Aorta (tissue), 5 donors: ENCODE measurements around the gene CNTN5. TPM values are rescaled to one million over a fixed set of nuclear protein-coding genes. Genes with fewer than 3 reads are reported as not detected.

ENCODE experiments used
- ATAC-seq: fragments of 200-7000 bp; cut with Tn5 transposase; one replicate; pipeline ENCODE4 v1.9.1; 2022; ENCODE audit warnings: moderate library complexity; ENCODE audit not compliant: low FRiP score
- DNase-seq, 2 donors: peaks; one replicate each; pipeline ENCODE4 v3.0.0-alpha.2; 2020
- H3K27ac ChIP-seq, 2 donors: one replicate each; pipeline ENCODE4 v1.5.1; 2013; ENCODE audit warnings: low read length in 2 of 2, mild to moderate bottlenecking in 2 of 2, moderate library complexity in 2 of 2, control low read depth in 1 of 2, inconsistent platforms in 1 of 2, low read depth in 1 of 2
- H3K27me3 ChIP-seq, 2 donors: one replicate each; pipeline ENCODE4 v1.6.1; 2013; ENCODE audit warnings: control low read depth in 1 of 2, low read length in 1 of 2, mild to moderate bottlenecking in 1 of 2, moderate library complexity in 1 of 2; ENCODE audit not compliant: insufficient read depth in 2 of 2, control insufficient read depth in 1 of 2
- H3K36me3 ChIP-seq, 2 donors: one replicate each; pipeline ENCODE4 v1.6.1; 2013; ENCODE audit warnings: control low read depth in 1 of 2, low read length in 1 of 2, mild to moderate bottlenecking in 1 of 2; ENCODE audit not compliant: insufficient read depth in 2 of 2, control insufficient read depth in 1 of 2
- H3K4me1 ChIP-seq, 2 donors: one replicate each; pipeline ENCODE4 v1.6.1; 2013; ENCODE audit warnings: low read length in 2 of 2, control low read depth in 1 of 2, mild to moderate bottlenecking in 1 of 2, moderate library complexity in 1 of 2; ENCODE audit not compliant: insufficient read depth in 2 of 2, control insufficient read depth in 1 of 2
- H3K4me3 ChIP-seq, 2 donors: one replicate each; pipeline ENCODE4 v1.5.1; 2013; ENCODE audit warnings: low read length in 2 of 2, control low read depth in 1 of 2, mild to moderate bottlenecking in 1 of 2
- H3K9me3 ChIP-seq: one replicate; pipeline ENCODE4 v1.6.1; 2013; ENCODE audit warnings: mild to moderate bottlenecking, low read length; ENCODE audit not compliant: control insufficient read depth
- WGBS, 2 donors: extraction: QIAGEN DNeasy Blood & Tissue Kit; methylation state at CpG; one replicate each; pipeline ENCODE4 v1.1.7; 2013; 5-methylcytosine and 5-hydroxymethylcytosine counted together
- intact Hi-C, 2 donors: fragments of 100-400 bp; cut with DNase I; formaldehyde crosslinking; loops; one replicate each; pipeline versions ENCODE4 v1.14.2 to v1.15.0; 2022
- polyA plus RNA-seq, 2 donors: library from polyadenylated mRNA; stranded (reverse); fragments of 200-250 nt; gene quantifications; one replicate each; pipeline ENCODE4 v1.2.3, GENCODE V29; 2013
- total RNA-seq, 2 donors: library from RNA; stranded (reverse); fragmentation: NEBNext Ultra II Directional; extraction: Animal tissue kit (Norgen Biotek cat#: 25700); gene quantifications; one replicate each; pipeline ENCODE4 v1.2.1, GENCODE V29; 2021
- donor health status: healthy with polysubstance abuse.
- donor health status: Bipolar disorder and iron deficiency.
- donor health status: DM: no; HTN: no; CAD: no.
- donor health status: DM: no; HTN: no; CAD: no.
- donor health status: DM: yes; HTN: yes; CAD: no.

CNTN5 gene
- total and polyA plus RNA-seq, 4 donors, result 0.13 to 2.9 (median 0.96) TPM; not detected in 1

DNA sequence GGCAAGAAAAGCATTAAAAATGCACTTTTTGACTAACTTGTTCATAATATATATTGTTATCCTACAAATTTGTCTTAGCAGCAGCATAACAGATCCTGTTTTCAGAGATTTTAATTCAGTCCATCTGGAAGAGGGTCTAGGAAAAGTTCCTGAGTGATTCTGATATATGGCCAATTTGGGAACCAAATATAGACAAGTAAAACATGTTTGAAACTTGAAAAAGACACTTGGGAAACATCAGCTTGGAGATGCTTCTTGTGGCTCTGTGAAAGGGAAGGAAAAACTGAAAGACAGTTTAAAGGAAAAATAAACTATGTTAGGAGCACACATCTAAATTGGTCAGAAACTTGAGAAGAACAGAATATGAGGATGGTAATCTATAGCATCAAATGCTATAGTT, 697.5 kb downstream of the CNTN5 start:
- ATAC-seq, result no peak

DNA sequence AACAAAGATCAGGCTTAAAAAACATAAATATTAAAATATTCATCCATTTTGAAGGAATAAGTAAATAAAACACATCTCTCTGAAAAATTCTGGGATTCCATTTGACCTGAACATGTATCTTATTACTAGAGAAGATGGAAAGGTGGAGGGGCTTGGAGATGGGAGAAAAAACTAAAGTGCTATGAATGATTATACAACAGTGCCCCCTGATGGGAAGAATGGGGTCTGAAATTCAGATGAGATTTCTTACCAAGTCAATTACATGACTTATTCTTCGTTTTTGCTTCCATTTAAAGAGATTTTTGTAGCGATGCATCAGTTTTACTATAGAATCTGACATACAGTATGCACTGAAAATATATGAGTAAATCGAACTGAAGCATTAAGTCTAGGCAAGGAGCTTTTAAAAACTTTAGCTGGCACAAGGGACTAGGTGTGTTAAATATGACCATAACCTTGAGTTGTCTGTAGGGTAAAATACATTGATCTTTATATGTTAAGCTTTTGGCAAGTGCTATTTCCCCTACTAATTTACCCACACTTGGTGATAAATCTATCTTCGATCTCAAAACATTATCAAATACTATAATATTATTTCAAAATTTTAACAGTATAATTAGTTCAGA, 718.8 kb downstream of the CNTN5 start:
- Histone ChIP-seq H3K27me3 (no peaks in the 10 kb centered on the region), H3K27ac (no peak overlapping the region), H3K4me3 (no peak overlapping the region), H3K9me3 (no peaks in the 10 kb centered on the region), H3K36me3 (no peaks in the 10 kb centered on the region), H3K4me1 (no peaks in the 10 kb centered on the region)
- 19 to 23% methylated on average over 4 of the region's 4 CpGs for WGBS, 2 donors
- intact Hi-C loops, result no loop called here
- DNase-seq (no peak), ATAC-seq (no peak)

More for the DNA sequence above, 697.5 kb downstream of the CNTN5 start:
- Histone ChIP-seq H3K4me1 (no peaks in the 10 kb centered on the region), H3K4me3 (no peak overlapping the region), H3K9me3 (no peaks in the 10 kb centered on the region), H3K27ac (no peak overlapping the region), H3K27me3 (no peaks in the 10 kb centered on the region), H3K36me3 (no peaks in the 10 kb centered on the region)
- intact Hi-C loops, result no loop called here
- no peak for DNase-seq

DNA sequence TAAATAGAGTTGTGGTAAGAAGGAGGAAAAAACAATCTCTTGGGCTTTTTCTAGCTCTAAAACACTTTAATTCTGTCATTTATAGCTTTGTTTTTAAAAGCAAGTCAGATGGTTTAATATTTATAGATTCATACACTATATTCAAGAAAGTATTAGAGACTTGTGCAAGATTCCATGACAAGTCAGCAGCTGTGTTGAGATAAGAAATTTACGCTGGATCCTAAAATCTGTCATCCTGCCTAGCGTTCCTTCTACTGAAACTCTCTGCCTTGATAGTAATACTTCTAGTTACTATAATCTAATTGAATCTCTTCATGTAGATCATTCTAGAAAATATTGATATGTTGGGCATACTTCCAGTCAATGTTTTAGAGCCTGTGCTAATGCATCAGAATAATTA, 721.8 kb downstream of the CNTN5 start:
- no peak for ATAC-seq
- WGBS, 2 donors, result 10 to 14% methylated on average over 2 of the region's 2 CpGs

DNA sequence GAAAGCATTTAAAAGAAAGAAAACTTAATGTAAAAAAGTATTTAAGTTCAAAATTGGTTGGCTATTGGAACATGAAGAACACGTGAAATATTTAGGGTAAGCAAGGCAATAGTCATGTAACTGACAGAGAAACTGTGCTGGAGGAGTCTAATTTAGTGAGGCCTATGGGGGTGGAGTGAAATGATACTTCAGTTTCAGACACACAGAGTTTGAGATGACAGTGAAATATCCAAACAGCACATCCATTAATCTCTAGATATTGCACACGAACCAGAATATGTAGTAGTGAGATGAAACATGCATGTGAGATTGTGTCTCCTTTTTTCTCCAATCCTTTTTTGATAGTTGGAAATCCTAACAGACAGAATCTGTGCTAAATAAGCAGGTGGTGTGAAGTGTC, 739.0 kb downstream of the CNTN5 start:
- WGBS, 2 donors, result 46 to 61% methylated on average over 2 of the region's 2 CpGs
- DNase-seq, result no peak
- ATAC-seq, result no peak
- no peaks in the 10 kb centered on the region for H3K9me3 ChIP-seq
- no peaks in the 10 kb centered on the region for H3K4me1 ChIP-seq
- H3K27ac ChIP-seq, result no peak overlapping the region
- no peak overlapping the region for H3K4me3 ChIP-seq
- no peaks in the 10 kb centered on the region for H3K27me3 ChIP-seq
- no peaks in the 10 kb centered on the region for H3K36me3 ChIP-seq
- intact Hi-C loops, result no loop called here

More for the DNA sequence above, 721.8 kb downstream of the CNTN5 start:
- Histone ChIP-seq H3K27ac (no peak overlapping the region), H3K4me3 (no peak overlapping the region), H3K9me3 (no peaks in the 10 kb centered on the region), H3K4me1 (no peaks in the 10 kb centered on the region), H3K36me3 (no peaks in the 10 kb centered on the region), H3K27me3 (no peaks in the 10 kb centered on the region)
- DNase-seq, result no peak
- intact Hi-C loops, result no loop called here

DNA sequence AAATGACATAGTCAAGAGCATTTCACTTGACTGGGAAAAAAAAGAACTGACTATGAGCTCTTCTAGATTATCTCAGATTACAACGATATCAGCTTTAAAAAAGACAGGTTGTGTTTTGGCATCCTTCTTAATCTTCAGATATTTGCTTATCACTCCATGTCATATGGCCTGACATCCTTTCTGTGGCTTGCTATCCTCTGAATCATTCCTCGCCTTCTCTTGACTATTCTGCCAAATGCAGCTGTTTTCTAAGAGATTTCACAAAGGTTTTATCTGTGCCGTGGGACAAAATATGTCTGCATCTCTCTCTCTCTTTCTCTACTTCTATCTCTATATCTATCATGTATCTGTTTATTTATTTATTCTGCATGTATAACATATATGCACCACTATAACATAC, 746.1 kb downstream of the CNTN5 start:
- H3K27ac ChIP-seq, result no peak overlapping the region
- ATAC-seq (no peak), DNase-seq (no peak)
- no peaks in the 10 kb centered on the region for H3K36me3 ChIP-seq
- no peak overlapping the region for H3K4me3 ChIP-seq
- H3K9me3 ChIP-seq, result no peaks in the 10 kb centered on the region
- no peaks in the 10 kb centered on the region for H3K27me3 ChIP-seq
- H3K4me1 ChIP-seq, result no peaks in the 10 kb centered on the region
- intact Hi-C loops, result no loop called here
- WGBS, 2 donors, result 72 to 73% methylated on average over 3 of the region's 3 CpGs

DNA sequence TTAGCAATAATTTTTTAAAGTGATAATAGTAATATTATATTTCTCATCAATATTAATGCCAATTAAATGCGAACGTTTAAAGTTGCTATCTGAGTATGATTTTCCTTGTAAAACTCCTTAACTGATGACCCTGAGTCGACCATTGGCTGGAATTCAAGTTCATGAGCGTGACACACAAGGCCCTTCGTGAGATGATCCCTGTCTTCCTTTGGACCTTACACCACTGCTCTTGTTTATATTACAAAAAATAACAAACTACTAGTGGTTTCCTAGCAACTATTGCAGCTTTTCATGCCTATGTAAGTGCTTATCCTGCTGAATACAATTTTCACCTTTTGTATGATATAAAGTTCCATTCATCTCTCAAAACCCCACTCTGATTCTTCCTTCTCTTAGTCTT, 752.9 kb downstream of the CNTN5 start:
- no peak for ATAC-seq
- no peaks in the 10 kb centered on the region for H3K36me3 ChIP-seq
- H3K9me3 ChIP-seq, result no peaks in the 10 kb centered on the region
- 38 to 41% methylated on average over 5 of the region's 5 CpGs for WGBS, 2 donors
- DNase-seq, result no peak
- H3K27me3 ChIP-seq, result no peaks in the 10 kb centered on the region
- no peak overlapping the region for H3K27ac ChIP-seq
- intact Hi-C loops, result no loop called here
- H3K4me1 ChIP-seq, result no peaks in the 10 kb centered on the region
- no peak overlapping the region for H3K4me3 ChIP-seq

DNA sequence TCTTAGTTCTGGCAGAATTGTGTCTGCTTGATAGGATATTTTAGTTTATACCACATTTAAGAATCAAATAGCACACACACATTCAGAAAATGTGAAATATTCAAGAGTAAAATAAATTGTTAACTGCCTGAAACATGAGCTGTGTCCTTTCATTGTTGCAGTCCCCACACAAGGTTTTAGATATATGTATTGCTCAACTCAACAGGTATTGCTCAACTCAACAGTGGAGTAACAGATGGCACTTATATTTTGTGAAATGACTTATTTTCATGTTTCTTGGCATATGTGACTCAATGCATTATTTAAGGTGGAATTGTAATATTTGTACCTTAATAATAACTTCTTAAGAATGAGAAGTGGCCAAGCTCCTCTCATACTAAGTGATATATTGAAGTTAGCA, 760.3 kb downstream of the CNTN5 start:
- ATAC-seq (no peak), DNase-seq (no peak)
- H3K27me3 ChIP-seq, result no peaks in the 10 kb centered on the region
- H3K27ac ChIP-seq, result no peak overlapping the region
- intact Hi-C loops, result no loop called here
- H3K4me3 ChIP-seq, result no peak overlapping the region
- no peaks in the 10 kb centered on the region for H3K4me1 ChIP-seq
- H3K36me3 ChIP-seq, result no peaks in the 10 kb centered on the region
- no peaks in the 10 kb centered on the region for H3K9me3 ChIP-seq

DNA sequence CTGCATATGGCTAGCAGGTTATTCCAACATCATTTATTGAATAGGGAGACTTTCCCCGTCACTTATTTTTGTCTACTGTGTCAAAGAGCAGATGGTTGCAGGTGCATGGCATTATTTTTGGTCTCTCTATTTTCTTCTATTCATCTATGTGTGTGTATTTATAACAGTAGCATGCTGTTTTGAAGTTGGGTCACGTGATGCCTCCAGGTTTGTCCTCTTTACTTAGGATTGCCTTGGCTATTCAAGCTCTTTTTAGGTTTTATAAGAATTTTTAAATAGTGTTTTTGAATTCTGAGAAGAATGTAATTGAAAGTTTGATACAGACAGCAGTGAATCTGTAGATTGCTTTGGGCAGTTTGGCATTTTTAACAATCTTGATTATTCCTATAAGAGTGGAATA, 770.6 kb downstream of the CNTN5 start:
- Histone ChIP-seq H3K9me3 (no peaks in the 10 kb centered on the region), H3K27me3 (no peaks in the 10 kb centered on the region), H3K4me1 (no peaks in the 10 kb centered on the region), H3K4me3 (no peak overlapping the region), H3K36me3 (no peaks in the 10 kb centered on the region), H3K27ac (no peak overlapping the region)
- 38 to 61% methylated on average over 2 of the region's 2 CpGs for WGBS, 2 donors
- no peak for ATAC-seq
- intact Hi-C loops, result no loop called here
- no peak for DNase-seq

DNA sequence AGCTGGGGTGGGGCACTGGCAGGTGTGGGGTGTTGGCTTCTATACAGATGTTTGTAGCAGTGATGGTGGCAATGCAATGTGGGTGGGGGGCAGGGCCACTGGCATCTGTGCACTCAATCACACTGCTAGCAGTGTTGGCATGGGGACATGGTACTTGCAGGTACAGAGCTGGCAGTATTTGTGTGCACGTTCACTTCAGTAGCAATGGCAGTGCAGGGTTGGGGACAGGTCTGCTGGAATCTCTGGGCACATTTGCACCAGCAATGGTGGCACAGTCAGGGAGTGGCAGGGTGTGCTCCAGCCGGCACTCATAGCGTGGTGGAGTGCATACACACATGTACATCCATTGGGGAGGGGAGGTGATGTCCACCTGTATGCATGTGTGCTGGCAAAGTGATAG, 775.2 kb downstream of the CNTN5 start:
- no peaks in the 10 kb centered on the region for H3K4me1 ChIP-seq
- 90 to 91% methylated on average over 3 of the region's 3 CpGs for WGBS, 2 donors
- peak; percentile 52 for ATAC-seq
- intact Hi-C loops, result no loop called here
- DNase-seq, result no peak
- no peak overlapping the region for H3K27ac ChIP-seq
- no peaks in the 10 kb centered on the region for H3K36me3 ChIP-seq
- H3K9me3 ChIP-seq, result no peaks in the 10 kb centered on the region
- no peak overlapping the region for H3K4me3 ChIP-seq
- no peaks in the 10 kb centered on the region for H3K27me3 ChIP-seq
